Sciatic nerve (tissue), 2 donors: ENCODE results near the gene ETV3L. TPM values are rescaled to one million over a fixed set of nuclear protein-coding genes. Genes with fewer than 3 reads are reported as not detected.

ENCODE experiments used
- ATAC-seq: fragments of 200-7000 bp; cut with Tn5 transposase; one replicate; pipeline ENCODE4 v1.9.1; 2020; ENCODE audit warnings: mild to moderate bottlenecking, moderate library complexity
- DNase-seq: peaks from one replicate; pipeline ENCODE4 v3.0.0-alpha.2; 2020; ENCODE audit warnings: low spot score
- intact Hi-C: fragments of 100-400 bp; cut with DNase I; formaldehyde crosslinking; loops from one replicate; pipeline ENCODE4 v1.14.2; 2022
- total RNA-seq: library from RNA; stranded (reverse); fragmentation: NEBNext Ultra II Directional; extraction: Animal tissue kit (Norgen Biotek cat#: 25700); gene quantifications from one replicate; pipeline ENCODE4 v1.2.1, GENCODE V29; 2021
- donor health status: DM: no; HTN: no; CAD: no.
- donor health status: DM: no; HTN: no; CAD: no.

ETV3L gene
- total RNA-seq, 1 donor from 2014 or later: not detected

GRCh38 chr1:157133426-157133825 is 33.8 kb upstream of the ETV3L start:
- ATAC-seq: no peak
- intact Hi-C loops: no loop called here
- no peak for DNase-seq

- intact Hi-C loops: no loop called here
- ATAC-seq (no peak), DNase-seq (no peak)
Observed at GRCh38 chr1:157132616-157133167, 33.1 kb upstream of the ETV3L start.

DNA sequence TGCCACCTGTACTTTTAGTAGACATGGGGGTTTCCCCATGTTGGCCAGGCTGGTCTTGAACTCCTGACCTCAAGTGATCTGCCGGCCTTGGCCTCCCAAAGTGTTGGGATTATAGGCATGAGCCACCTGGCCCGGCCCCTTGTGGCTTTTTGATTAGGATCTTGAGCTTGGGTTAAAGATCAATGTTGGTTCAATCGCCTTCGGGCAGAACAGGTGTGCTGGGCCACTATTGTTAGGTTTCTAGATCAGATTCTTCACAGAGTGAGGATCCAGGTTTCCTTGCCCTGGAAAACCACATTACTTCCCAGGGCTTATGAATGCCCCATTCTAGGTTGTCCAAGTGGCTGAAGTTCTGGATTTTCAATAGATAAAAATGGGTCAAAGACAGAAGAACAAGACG is 32.5 kb upstream of the ETV3L start:
- ATAC-seq: no peak
- no peak for DNase-seq
- intact Hi-C loops: no loop called here

DNA sequence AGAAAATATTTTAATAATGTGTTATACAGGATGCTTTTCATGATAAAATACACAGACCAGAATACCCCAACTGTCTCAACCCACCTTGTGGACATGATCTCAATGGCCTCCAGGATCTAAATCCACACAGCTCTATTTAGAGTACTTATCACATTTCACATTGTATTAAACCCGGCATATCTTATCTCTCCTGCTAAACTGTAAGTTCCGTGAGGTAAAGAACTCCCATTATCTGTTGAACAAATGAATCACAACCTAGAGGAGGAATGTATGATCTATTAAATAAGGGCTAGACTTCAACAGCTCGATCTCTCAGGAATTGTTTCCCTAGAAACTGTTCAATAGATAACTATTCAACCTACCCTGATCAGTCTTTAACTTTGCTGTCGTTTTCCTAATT is 31.7 kb upstream of the ETV3L start:
- DNase-seq (no peak), ATAC-seq (no peak)
- intact Hi-C loops: no loop called here

- no peak for ATAC-seq
- DNase-seq: no peak
- intact Hi-C loops: no loop called here
Observed at GRCh38 chr1:157124855-157125254, 25.2 kb upstream of the ETV3L start.

- intact Hi-C loops: no loop called here
- no peak for DNase-seq
- no peak for ATAC-seq
Observed at GRCh38 chr1:157119448-157119847, 19.8 kb upstream of the ETV3L start.

DNA sequence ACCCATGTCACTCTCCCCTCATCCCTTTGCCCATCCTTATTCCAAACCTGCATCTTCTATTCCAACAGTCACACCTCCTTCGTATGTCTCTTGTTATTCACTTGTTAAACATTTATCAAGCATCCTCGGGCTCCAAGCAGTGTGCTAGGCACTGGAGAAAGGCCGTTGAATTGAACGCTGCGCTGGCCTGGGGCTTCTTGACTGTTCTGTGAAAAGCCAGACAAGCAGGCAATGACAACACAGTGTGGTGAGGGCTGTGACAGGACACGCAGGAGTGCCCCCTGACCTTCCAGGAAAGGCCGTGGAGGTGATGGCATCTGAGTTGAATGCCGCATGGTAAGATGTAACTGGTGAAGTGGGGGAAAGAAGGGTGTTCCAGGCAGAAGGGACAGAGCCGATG is 19.4 kb upstream of the ETV3L start:
- intact Hi-C loops: no loop called here
- DNase-seq (peak; percentile 33), ATAC-seq (no peak)

- intact Hi-C loops: no loop called here
- DNase-seq (peak; percentile 28), ATAC-seq (no peak)
Observed at GRCh38 chr1:157117527-157118057, 18.0 kb upstream of the ETV3L start.

DNA sequence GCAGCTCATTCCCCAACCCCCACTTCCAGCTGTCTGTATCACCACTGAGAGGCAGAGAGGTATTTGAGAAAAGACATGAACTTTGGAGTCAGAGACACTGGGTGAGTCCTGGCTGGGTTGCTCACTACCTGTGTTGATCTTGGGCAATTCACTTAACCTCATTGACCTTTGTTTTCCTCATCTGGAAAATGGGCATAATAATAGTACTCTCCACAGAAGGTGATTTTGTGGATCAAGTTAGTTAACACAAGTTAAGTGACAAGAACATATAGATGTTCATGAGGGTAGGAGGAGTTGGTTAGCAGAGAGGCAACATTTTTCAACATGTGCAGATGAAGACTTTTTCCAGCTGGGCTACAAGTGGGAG is 17.1 kb upstream of the ETV3L start:
- ATAC-seq: no peak
- DNase-seq: no peak
- intact Hi-C loops: no loop called here

DNA sequence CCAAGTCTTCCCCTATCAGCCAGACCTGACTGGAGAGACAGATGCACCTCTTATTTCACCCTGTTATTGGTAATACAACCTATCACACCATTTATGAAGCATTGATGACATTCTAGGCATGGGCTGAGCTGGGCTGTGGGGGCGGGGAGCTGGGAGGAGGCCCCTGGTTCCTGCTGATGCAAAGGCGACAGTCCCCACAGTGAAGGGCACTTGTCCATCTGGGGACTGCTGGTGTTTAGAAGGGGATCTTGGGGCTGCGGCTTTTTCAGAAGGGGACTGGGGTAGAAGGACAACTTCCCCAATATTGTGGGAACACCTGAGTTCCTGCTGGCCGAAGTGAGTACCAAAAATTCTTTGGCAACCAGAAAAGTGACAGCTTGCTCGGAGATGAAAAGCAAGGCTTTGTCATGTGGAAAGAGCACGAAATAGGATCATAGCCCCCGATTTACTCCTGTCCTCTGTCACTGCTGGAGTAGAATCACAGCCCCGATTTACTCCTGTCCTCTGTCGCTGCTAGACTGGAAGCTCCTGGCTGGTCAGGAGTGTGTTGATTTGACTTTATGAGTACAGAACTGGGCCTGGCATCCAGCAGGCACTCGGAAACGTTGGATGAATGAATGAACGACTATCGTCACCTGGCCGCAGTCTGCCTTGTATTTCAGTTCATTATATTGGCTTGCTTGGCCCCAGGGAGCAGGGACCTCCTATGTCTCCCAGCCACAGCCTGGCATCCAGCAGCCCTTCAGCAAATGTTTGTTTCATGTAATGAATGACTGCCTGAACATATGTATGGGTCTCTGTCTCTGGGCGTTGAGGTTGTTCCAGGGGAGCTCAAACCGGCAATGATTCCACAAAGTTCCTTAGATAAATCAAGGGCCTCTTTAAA is 16.5 kb upstream of the ETV3L start:
- no peak for ATAC-seq
- intact Hi-C loops: no loop called here
- peak; percentile 35 for DNase-seq

GRCh38 chr1:157115429-157115838 is 15.8 kb upstream of the ETV3L start:
- DNase-seq (peak; percentile 26), ATAC-seq (no peak)
- intact Hi-C loops: no loop called here

GRCh38 chr1:157114183-157115121 is 14.8 kb upstream of the ETV3L start:
- DNase-seq: peak; percentile 46
- intact Hi-C loops: no loop called here
- no peak for ATAC-seq

- ATAC-seq (no peak), DNase-seq (no peak)
- intact Hi-C loops: no loop called here
Observed at GRCh38 chr1:157113631-157114030, 14.0 kb upstream of the ETV3L start.

- intact Hi-C loops: no loop called here
- ATAC-seq: peak; percentile 49
- DNase-seq: peak; percentile 47
Observed at GRCh38 chr1:157113106-157113505, 13.5 kb upstream of the ETV3L start.

- DNase-seq: peak; percentile 22
- no peak for ATAC-seq
- intact Hi-C loops: no loop called here
Observed at GRCh38 chr1:157112186-157112867, 12.7 kb upstream of the ETV3L start.

- DNase-seq (peak; percentile 33), ATAC-seq (no peak)
- intact Hi-C loops: no loop called here
Observed at GRCh38 chr1:157111396-157112165, 12.0 kb upstream of the ETV3L start.

- no peak for ATAC-seq
- peak; percentile 36 for DNase-seq
- intact Hi-C loops: no loop called here
Observed at GRCh38 chr1:157110686-157111085, 11.1 kb upstream of the ETV3L start.

- no peak for ATAC-seq
- DNase-seq: peak; percentile 26
- intact Hi-C loops: no loop called here
Observed at GRCh38 chr1:157110003-157110402, 10.4 kb upstream of the ETV3L start.
